OCI-LY1 (cell line): ENCODE measurements around the gene OMP.

Source experiments
- EZH2 ChIP-seq: fragments of 200-600 bp; sonication (generic), shearing (Covaris generic); IDR thresholded peaks from 2 replicates; pipeline ENCODE4 v1.8.0; 2017; ENCODE audit warnings: borderline replicate concordance, mixed run types, mild to moderate bottlenecking, antibody characterized with exemption, low read length, moderate library complexity, mixed read lengths
- TF ChIP-seq, protein P1 (sequence below): fragments of 200-600 bp; sonication (generic), shearing (Covaris generic); IDR thresholded peaks from 2 replicates; pipeline ENCODE4 v1.5.1; 2017; ENCODE audit warnings: mild to moderate bottlenecking, antibody characterized with exemption, low read length, moderate library complexity, mixed read lengths

DNA sequence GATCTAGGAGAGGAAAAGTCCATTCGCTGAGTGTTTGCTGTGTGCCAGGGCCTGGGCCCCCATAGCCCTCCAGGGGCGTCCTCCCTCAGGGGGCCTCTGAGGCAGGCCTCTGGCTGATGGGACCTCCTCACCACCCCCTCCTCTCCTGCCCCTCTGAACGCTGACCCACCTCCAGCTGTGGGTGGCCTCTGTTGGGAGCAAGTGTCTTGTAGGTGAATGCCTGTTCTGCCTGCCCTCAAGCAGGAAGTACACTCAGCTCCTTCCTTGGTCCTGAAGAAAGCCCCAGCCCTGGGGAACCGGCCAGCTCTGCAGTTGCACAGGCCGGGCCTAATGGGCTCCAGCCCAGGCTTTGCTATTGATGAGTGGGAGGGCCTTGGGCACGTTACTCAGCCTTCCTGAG is 28.9 kb downstream of the OMP start:
- TF ChIP-seq, protein P1, sequence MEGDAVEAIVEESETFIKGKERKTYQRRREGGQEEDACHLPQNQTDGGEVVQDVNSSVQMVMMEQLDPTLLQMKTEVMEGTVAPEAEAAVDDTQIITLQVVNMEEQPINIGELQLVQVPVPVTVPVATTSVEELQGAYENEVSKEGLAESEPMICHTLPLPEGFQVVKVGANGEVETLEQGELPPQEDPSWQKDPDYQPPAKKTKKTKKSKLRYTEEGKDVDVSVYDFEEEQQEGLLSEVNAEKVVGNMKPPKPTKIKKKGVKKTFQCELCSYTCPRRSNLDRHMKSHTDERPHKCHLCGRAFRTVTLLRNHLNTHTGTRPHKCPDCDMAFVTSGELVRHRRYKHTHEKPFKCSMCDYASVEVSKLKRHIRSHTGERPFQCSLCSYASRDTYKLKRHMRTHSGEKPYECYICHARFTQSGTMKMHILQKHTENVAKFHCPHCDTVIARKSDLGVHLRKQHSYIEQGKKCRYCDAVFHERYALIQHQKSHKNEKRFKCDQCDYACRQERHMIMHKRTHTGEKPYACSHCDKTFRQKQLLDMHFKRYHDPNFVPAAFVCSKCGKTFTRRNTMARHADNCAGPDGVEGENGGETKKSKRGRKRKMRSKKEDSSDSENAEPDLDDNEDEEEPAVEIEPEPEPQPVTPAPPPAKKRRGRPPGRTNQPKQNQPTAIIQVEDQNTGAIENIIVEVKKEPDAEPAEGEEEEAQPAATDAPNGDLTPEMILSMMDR: no peak
- no peak for TF ChIP-seq EZH2
